H1 (cell line): ENCODE data around the gene CFAP20. TPM values are rescaled to one million over a fixed set of nuclear protein-coding genes. Genes with fewer than 3 reads are reported as not detected.

Experiments used
- POLR2A ChIP-seq, 2 experiments: IDR thresholded peaks; 1 replicate in 1 of 2; 2 replicates in 1 of 2; pipeline ENCODE4 v1.6.1; 2011; ENCODE audit warnings: low read depth in 2 of 2, low read length in 2 of 2, mild to moderate bottlenecking in 2 of 2; ENCODE audit errors: control extremely low read depth in 1 of 2
- polyA plus RNA-seq, 7 experiments: library from polyadenylated mRNA; depleted of rRNA in 3 of 7; stranded (reverse) in 5 of 7; unstranded in 2 of 7; fragments of >200 nt in 5 of 7; fragments of 200-250 nt in 2 of 7; gene quantifications; 1 replicate in 5 of 7; 2 replicates in 1 of 7; 4 replicates in 1 of 7; pipeline versions ENCODE4 v1.2.1 to v1.2.3, GENCODE V29; 2011 to 2013; ENCODE audit warnings: missing spikeins in 2 of 7, mixed read lengths in 2 of 7
- total RNA-seq: library from RNA; stranded (reverse); fragmentation: NEBNext Ultra II Directional; extraction: Animal tissue kit (Norgen Biotek cat#: 25700); gene quantifications from 2 replicates; pipeline ENCODE4 v1.2.1, GENCODE V29; 2021
- TF ChIP-seq, protein P1 (sequence below), 3 experiments: IDR thresholded peaks; 1 replicate in 2 of 3; 2 replicates in 1 of 3; pipeline versions ENCODE4 v1.5.1 to v1.6.1; 2011; ENCODE audit warnings: low read length in 3 of 3, mild to moderate bottlenecking in 3 of 3, inconsistent platforms in 2 of 3, low read depth in 1 of 3, moderate library complexity in 1 of 3; ENCODE audit not compliant: insufficient read depth in 1 of 3; ENCODE audit errors: control extremely low read depth in 1 of 3

Gene CFAP20
- total and polyA plus RNA-seq, 2 of the 8 experiments (the other 6 are each of a cell fraction or from before 2014, with no cell fraction given), result 45.6 to 65.4 TPM

DNA sequence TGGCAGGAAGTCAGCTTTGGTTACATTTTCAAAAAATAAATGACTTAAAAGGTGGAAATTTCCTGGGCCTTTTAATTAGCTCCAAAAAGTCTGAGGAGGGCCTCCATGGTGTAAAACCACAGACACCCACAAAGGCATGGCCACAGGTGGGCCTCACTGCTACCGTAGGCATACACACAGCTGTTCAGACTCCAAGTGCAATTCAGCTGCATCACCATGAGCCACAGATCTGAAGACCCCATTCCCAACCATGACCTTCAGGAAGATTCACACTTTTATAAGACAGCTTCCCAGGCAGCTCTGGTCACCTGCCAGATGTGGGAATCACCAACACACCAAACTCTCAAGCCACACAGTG lies 48.2 kb upstream of the CFAP20 start (continued):
- TF ChIP-seq, protein P1, sequence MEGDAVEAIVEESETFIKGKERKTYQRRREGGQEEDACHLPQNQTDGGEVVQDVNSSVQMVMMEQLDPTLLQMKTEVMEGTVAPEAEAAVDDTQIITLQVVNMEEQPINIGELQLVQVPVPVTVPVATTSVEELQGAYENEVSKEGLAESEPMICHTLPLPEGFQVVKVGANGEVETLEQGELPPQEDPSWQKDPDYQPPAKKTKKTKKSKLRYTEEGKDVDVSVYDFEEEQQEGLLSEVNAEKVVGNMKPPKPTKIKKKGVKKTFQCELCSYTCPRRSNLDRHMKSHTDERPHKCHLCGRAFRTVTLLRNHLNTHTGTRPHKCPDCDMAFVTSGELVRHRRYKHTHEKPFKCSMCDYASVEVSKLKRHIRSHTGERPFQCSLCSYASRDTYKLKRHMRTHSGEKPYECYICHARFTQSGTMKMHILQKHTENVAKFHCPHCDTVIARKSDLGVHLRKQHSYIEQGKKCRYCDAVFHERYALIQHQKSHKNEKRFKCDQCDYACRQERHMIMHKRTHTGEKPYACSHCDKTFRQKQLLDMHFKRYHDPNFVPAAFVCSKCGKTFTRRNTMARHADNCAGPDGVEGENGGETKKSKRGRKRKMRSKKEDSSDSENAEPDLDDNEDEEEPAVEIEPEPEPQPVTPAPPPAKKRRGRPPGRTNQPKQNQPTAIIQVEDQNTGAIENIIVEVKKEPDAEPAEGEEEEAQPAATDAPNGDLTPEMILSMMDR (IDR thresholded peaks at IDR 0.05; ENCODE audit: control extremely low read depth in 1 of 3, insufficient read depth in 1 of 3, low read depth in 1 of 3, low read length in 3 of 3), result no peak
- TF ChIP-seq POLR2A (IDR thresholded peaks at IDR 0.05; ENCODE audit: control extremely low read depth in 1 of 2, low read depth in 2 of 2, low read length in 2 of 2), result no peak
- TF ChIP-seq, all 59 proteins: peak for 0
